NCI-H2196 (cell line): ENCODE data around the gene OCA2.

Experiments used
- DNase-seq: peaks from one replicate; lab custom pipeline; 2025; ENCODE audit not compliant: unreplicated experiment; lab: John Stamatoyannopoulos, UW

Gene OCA2

DNA sequence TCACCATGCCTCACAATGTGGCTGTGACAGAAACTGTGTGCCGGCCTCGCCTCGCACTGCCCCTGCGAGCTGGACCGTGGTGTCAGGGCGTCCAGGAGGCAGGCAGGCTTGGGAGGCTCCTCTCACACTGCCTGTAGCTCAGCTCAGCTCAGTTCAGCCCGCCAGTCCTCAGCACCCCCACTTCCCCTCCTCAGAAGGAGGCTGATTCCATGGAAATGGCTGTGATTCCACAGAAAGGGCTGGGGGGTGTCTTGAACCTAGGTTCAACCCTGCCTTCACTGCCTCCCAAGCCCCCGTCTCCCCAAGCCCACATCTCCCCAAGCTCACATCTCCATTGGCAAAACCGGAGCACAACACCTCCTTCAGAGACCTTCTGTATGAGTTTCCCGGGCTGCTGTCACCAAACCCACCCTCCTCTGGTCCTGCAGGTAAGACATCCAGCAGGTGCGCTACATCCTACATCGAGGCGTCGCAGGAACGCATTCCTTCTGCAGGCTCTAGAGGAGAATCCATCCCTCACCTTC, 94.0 kb downstream of the OCA2 start:
- no peak for DNase-seq

GRCh38 chr15:28004143-28005003, 94.7 kb downstream of the OCA2 start:
- DNase-seq, result no peak

- DNase-seq, result no peak
These were observed 95.6 kb downstream of the OCA2 start for GRCh38 chr15:28003302-28004037.

DNA sequence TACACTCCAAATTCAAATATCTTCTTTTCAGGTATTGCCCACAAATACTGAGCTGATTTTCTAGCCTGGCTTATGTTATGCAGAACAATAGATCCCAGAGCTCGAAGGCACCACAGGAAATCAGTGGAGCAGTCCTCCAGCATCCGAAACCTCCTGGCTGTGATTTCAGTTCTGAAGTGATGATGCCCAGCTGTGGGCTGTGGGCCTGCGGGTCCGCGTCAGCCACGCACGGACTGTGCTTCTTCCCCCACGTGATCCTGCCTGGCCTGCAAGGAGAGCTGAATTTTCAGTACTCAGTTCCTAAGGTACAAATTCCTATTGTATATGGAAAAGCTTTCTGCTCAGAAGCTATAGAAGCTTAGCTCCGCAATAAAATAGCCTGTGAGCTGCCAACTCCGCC, 96.2 kb downstream of the OCA2 start:
- DNase-seq, result no peak

DNA sequence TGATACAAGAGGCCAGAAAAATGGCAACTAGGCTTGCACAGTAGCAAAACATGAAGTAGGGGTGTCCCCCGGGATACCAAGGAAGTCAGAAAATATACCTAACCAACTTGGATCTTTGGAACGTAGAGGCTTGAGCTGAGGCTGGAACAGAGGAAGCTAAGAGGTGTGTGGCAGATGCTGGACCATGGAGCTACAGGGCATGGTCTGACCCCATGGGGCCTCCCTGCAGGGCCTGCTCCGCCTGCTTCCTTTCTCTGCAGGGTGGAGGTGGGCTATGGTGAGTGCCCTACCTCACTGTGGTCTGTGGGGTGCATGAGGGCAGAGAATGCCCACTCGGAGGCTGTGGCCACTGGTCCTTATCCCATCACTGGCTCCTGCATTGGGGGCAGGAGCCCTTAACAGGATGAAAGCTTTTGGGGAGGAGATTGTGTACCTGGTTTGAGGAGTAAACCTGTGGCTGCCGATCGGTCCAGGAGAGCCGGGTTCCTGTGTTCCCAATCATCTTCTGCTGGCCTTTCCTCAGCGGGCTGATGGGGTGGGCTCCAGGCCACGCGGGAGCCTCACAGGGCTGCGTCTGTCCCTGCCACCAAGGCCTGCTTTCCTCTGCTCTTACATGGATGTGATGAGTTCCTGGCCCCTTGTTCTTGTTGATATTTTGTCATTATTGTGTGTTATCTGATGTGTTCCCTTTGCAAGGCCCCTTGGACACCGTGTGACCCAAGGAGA, 96.8 kb downstream of the OCA2 start:
- no peak for DNase-seq

- no peak for DNase-seq
These were observed 97.5 kb downstream of the OCA2 start for GRCh38 chr15:28001641-28002040.

- no peak for DNase-seq
These were observed 104.9 kb downstream of the OCA2 start for GRCh38 chr15:27993996-27994780.

- DNase-seq, result no peak
These were observed 105.6 kb downstream of the OCA2 start for GRCh38 chr15:27993544-27993943.

GRCh38 chr15:27990521-27991515, 108.3 kb downstream of the OCA2 start:
- DNase-seq, result no peak

- DNase-seq, result no peak
These were observed 109.3 kb downstream of the OCA2 start for GRCh38 chr15:27989838-27990237.

- no peak for DNase-seq
These were observed 109.7 kb downstream of the OCA2 start for GRCh38 chr15:27989427-27989826.

DNA sequence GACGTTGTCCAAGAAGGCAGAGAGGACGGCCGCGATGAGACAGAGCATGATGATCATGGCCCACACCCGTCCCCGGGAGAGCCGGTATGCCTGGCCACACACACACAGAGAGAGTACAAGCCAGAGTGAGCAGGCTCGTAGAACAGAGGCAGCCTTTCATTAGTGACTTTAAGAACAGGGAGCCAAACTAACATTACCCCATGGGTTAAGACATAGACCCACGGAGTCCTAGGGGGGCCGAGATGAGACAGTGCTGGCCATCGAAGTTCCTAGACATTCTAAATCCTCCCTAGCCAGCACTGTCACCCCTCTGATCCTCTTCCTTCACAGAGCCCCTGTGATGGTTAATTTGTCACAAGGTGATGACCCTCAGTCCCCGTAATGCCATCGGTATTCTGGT, 114.0 kb downstream of the OCA2 start:
- DNase-seq, result no peak

GRCh38 chr15:27983496-27983895, 115.6 kb downstream of the OCA2 start:
- no peak for DNase-seq

GRCh38 chr15:27977696-27978095, 121.4 kb downstream of the OCA2 start:
- DNase-seq, result no peak

DNA sequence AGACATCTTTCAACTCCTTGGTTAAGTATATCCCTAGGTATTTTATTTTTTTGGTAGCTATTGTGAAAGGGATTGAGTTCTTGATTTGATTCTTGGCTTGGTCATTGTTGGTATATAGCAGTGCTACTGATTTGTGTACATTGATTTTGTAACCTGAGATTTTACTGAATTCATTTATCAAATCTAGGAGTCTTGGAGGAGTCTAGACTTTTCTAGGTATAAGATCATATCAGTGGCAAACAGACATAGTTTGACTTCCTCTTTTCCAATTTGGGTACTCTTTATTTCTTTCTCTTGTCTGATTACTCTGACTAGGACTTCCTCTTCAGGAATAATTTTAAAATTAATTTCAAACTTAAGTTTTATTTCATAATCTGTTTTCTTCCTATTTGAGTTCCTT, 125.2 kb downstream of the OCA2 start:
- DNase-seq, result no peak

GRCh38 chr15:27970661-27971392, 128.3 kb downstream of the OCA2 start:
- no peak for DNase-seq

DNA sequence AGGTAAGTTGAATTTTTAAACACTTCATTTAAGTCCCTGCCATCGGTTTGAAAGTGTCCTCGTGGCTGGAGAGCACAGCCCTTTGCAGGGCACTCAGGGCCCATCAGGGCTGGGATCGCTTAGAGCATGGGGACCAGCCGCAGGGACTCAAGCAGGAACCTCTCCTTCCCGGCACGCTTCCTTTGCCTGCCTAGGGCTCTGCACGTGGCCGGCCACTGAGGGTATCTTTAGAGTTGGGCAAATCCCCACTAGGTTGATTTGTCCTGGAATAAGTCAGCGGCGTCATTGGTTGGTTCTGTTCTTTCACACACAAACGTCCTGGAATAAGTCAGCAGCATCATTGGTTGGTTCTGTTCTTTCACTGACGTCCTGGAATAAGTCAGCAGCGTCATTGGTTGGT, 131.6 kb downstream of the OCA2 start:
- no peak for DNase-seq

DNA sequence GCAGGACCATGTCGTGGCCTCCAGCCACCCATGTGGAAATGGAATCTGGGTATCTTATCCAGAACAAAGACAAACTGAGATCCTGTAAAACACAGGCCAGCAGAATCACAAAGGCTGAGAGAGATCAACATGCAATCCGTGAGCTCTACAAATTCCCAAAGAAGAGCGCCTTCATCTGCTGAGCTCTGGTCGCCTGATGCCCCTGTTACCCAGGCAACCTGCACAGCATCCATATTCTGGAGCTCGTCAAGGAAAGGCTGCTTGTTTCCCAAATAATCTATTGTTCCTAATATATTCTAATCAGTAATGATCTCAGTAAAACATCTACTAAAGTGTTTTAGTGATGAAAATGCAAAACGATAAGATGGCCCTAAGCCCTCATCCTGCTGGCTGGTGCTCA, 133.6 kb downstream of the OCA2 start:
- DNase-seq, result no peak

DNA sequence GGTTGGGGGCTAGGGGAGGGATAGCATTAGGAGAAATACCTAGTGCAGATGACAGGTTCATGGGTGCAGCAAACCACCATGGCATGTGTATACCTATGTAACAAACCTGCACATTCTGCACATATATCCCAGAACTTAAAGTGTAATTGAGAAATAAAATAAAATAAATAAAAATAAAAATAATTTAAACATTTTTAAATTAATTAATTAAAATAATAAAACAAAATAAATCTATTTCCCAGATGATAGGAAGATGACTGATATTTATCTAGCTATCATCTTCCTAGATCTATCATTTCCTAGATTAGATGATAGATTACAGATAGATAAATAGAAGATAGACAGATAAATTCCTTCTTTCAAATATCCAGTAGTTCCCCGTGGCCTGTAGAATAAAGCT, 137.3 kb downstream of the OCA2 start:
- no peak for DNase-seq
